Mammary epithelial cell (primary cell): Measurements from ENCODE around the gene TTC29.

Experiments
- CTCF ChIP-seq, 2 donors: IDR thresholded peaks in 1 of 2; conservative IDR thresholded peaks in 1 of 2; 2 replicates each; pipeline ENCODE4 v1.5.1; 2011 to 2012; ENCODE audit warnings: inconsistent platforms in 2 of 2, low read length in 2 of 2, mild to moderate bottlenecking in 2 of 2, control low read depth in 1 of 2, low read depth in 1 of 2; ENCODE audit not compliant: insufficient read depth in 1 of 2; ENCODE audit errors: extremely low read depth in 1 of 2
- EZH2 ChIP-seq: IDR thresholded peaks from 2 replicates; pipeline ENCODE4 v1.6.1; 2012; ENCODE audit warnings: low read length, inconsistent platforms, borderline replicate concordance

DNA sequence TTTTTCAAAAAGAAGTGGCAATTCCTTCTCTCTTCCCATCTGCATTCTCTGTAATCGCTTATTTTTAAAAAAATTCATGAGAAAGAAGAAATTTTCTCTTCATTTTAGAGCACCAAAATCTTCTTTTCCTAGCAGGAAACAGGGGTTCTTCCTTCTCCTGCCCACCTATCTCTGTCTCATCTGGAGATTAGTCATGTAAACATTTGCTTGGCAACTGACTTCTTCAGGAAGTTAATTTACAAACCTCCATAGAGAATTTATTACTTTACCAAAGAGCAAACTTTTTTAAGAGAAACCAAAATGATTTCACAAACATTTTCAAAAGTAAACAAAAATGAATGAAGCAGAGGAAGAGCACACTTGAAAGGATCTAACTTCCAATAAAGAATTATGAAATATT, 13.5 kb downstream of the TTC29 start:
- TF ChIP-seq CTCF (conservative IDR thresholded peaks at IDR 0.05 in 1 of 2, IDR thresholded peaks at IDR 0.05 in 1 of 2; ENCODE audit: extremely low read depth in 1 of 2, insufficient read depth in 1 of 2, low read depth in 1 of 2, low read length in 2 of 2): no peak
- TF ChIP-seq EZH2: no peak
